NCI-H187 (cell line): ENCODE results near the gene INPP5F.
"Not testable (repeated sequence)": the region's sequence is repeated elsewhere in the genome, so short reads cannot be mapped to it uniquely, and the experiment has no call there.

Experiments used
- DNase-seq, 2 experiments: peaks; one replicate each; lab custom pipeline; 2025; lab: John Stamatoyannopoulos, UW

The INPP5F gene

GRCh38 chr10:119824299-119824698, 98.4 kb downstream of the INPP5F start:
- DNase-seq = no peak

- no peak for DNase-seq
Observed at GRCh38 chr10:119826771-119827170, 100.9 kb downstream of the INPP5F start.

GRCh38 chr10:119827430-119827829, 101.6 kb downstream of the INPP5F start:
- DNase-seq = no peak

- no peak for DNase-seq
Observed at GRCh38 chr10:119829429-119829828, 103.6 kb downstream of the INPP5F start.

GRCh38 chr10:119830851-119831250, 105.0 kb downstream of the INPP5F start:
- DNase-seq = no peak

GRCh38 chr10:119831656-119832055, 105.8 kb downstream of the INPP5F start:
- no peak for DNase-seq

GRCh38 chr10:119832951-119833350, 107.1 kb downstream of the INPP5F start:
- DNase-seq = no peak

GRCh38 chr10:119834188-119834587, 108.3 kb downstream of the INPP5F start:
- no peak for DNase-seq

GRCh38 chr10:119845656-119846055, 119.8 kb downstream of the INPP5F start:
- no peak for DNase-seq

- DNase-seq = no peak
Observed at GRCh38 chr10:119849031-119849789, 123.4 kb downstream of the INPP5F start.

- DNase-seq = no peak
Observed at GRCh38 chr10:119849944-119850343, 124.1 kb downstream of the INPP5F start.

GRCh38 chr10:119852277-119852676, 126.4 kb downstream of the INPP5F start:
- DNase-seq = no peak

- no peak for DNase-seq
Observed at GRCh38 chr10:119852822-119853221, 127.0 kb downstream of the INPP5F start.

GRCh38 chr10:119853574-119853973, 127.7 kb downstream of the INPP5F start:
- DNase-seq = no peak

GRCh38 chr10:119858063-119858462, 132.2 kb downstream of the INPP5F start:
- DNase-seq = no peak

GRCh38 chr10:119859420-119860258, 133.8 kb downstream of the INPP5F start:
- DNase-seq = no peak

GRCh38 chr10:119860866-119861607, 135.2 kb downstream of the INPP5F start:
- DNase-seq = no peak

- DNase-seq = no peak
Observed at GRCh38 chr10:119862524-119862923, 136.7 kb downstream of the INPP5F start.

- DNase-seq = no peak
Observed at GRCh38 chr10:119863951-119864565, 138.2 kb downstream of the INPP5F start.

GRCh38 chr10:119865699-119866240, 139.9 kb downstream of the INPP5F start:
- DNase-seq = no peak

GRCh38 chr10:119867317-119867716, 141.5 kb downstream of the INPP5F start:
- no peak for DNase-seq

GRCh38 chr10:119869398-119869797, 143.5 kb downstream of the INPP5F start:
- DNase-seq = not testable (repeated sequence)
